ENCODE measurements around the gene BMP8B.
A peak's percentile ranks its signal among the peaks of the same experiment; 100 is the strongest.
"Not testable (repeated sequence)": the region's sequence is repeated elsewhere in the genome, so short reads cannot be mapped to it uniquely, and the experiment has no call there.

The BMP8B gene, protein sequence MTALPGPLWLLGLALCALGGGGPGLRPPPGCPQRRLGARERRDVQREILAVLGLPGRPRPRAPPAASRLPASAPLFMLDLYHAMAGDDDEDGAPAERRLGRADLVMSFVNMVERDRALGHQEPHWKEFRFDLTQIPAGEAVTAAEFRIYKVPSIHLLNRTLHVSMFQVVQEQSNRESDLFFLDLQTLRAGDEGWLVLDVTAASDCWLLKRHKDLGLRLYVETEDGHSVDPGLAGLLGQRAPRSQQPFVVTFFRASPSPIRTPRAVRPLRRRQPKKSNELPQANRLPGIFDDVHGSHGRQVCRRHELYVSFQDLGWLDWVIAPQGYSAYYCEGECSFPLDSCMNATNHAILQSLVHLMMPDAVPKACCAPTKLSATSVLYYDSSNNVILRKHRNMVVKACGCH

GRCh38 chr1:39788758-39789570 is at the start of gene BMP8B:
BMP8B (minus strand) TSS chr1:39788865; CDS start chr1:39788485, 380 bp downstream.
- peak in 1 of 2 donors; percentile 24 for DNase-seq (ENCODE audit: extremely low read depth in 1 of 2, low read depth in 1 of 2)

DNA sequence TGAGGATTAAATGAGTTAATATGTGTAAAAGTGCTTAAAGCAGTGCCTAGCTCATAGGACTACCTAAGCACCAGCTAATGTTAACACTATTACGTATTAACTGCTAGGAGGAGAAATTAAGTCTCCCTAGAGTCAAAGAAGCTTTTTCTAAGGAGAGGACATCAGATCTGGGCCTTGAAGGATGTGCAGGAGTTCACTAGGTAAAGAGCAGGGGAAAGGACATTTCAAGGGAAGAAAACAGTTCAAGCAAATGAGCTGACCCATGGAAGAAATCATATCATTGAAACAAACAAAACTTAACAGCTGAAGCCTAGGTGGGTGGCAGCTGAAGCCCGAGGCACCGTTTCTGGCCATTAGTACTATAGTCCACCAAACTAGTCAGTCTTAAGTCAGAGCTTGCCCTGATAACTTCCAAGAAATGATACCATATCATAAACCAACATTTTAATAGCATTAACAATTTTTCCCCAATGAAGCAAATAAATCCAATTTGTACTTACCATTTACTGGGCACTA is 48.0 kb upstream of the BMP8B start:
- DNase-seq (ENCODE audit: extremely low read depth in 1 of 2, low read depth in 1 of 2): no peak

DNA sequence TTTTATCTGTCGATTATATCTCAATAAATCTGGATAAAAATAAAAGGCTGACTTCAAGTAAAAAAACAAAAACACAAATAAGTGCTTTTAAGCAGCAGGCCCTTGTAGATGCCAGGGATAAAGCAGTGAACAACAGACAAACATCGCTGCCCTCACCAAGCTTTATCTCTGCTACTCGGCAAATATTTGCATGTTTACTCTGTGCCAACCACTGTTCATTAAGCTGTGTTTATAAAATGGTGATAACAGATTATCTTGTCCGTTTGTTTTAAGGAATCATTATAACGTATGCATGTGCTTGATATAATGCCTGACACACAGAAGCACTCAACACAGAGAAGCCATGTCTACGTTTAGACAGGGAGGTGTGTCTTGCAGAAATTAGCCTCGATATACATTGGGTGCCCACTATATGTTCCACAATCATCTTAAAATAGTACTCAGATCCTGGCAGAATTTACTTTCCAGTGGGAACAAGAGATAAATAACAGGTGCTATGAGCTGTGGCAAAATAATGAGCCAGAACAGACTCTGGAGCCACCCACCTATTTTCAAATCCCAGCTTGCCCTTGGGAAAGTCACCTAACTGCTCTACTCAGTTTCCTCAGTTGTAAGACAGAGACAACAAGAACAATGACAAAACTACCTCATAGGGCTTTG is 47.4 kb upstream of the BMP8B start:
- DNase-seq (ENCODE audit: extremely low read depth in 1 of 2, low read depth in 1 of 2): no peak

GRCh38 chr1:39835110-39835509 is 46.4 kb upstream of the BMP8B start:
- no peak for DNase-seq (ENCODE audit: extremely low read depth in 1 of 2, low read depth in 1 of 2)

- DNase-seq (ENCODE audit: extremely low read depth in 1 of 2, low read depth in 1 of 2): no peak
These were observed 45.1 kb upstream of the BMP8B start for GRCh38 chr1:39833621-39834385.

GRCh38 chr1:39833121-39833520 is 44.5 kb upstream of the BMP8B start:
- DNase-seq (ENCODE audit: extremely low read depth in 1 of 2, low read depth in 1 of 2): no peak

DNA sequence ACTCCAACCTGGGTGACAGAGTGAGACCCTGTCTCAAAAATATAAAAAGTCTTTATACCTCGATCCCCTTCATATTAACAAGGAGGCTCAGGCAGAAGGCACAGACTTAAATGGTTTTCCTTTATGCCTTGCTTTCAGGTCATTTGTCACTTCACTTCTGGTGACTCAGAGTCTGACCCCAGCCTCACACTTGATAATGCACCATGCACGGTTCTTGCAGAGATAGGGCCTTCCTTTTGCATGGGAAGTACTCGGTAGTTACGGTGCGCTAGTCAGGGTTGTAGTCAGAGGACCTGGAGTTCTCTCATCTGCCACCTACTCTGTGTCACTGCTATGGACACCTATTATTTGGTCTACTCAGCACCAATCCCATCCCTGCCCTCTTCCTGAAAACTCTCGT is 43.6 kb upstream of the BMP8B start:
- no peak for DNase-seq (ENCODE audit: extremely low read depth in 1 of 2, low read depth in 1 of 2)

DNA sequence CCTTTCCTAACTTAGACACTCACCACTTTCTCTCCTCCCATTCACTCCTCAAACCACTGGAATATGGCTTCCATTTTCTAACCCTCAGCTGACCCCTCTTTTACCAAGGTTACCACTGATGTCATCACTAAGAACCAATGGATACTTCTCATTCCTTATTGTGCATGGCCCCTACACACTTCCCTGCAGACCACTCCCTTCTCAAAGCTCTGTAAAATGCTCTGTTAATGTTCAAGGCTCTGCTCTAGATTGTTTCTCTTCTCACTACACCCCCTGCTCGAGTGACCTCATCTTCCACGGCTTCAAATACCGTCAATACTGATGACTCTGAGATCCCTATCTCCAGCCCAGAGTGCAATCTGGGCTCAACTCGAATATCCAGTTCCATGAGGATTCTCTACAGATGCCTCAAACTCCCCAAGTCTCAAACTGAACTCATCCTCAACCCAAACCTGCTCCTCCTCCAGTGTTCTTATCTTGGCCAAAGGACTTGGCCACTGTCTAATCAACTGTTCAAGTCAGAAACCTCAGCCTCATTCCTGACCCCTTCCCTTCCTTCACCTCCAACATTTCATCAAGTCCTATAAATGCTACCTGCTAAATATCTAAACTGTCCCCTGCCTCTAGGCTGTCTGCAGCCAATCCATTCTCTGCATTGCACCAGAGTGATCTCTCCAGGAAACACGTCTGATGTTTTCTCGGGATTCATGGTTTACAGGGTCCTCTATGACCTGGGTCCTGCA is 41.3 kb upstream of the BMP8B start:
- DNase-seq (ENCODE audit: extremely low read depth in 1 of 2, low read depth in 1 of 2): no peak

DNA sequence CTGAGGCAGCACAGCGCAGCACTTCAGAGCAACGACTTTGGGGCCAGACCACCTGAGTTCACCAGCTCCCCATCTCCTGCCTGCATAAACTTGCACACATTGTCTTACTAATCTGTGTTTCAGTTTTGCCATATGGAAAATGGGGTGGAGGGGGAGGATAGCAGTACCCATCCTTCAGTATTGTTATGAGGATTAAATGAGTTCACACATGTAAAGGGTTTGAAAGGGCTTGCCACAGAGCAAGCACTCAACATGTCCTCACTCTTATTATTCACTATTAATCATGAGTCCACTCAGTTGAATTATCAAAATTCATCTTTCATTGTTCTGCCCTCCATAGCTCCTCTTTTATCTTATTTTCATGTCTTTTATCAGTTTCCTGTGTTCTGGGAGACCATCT is 40.1 kb upstream of the BMP8B start:
- DNase-seq (ENCODE audit: extremely low read depth in 1 of 2, low read depth in 1 of 2): no peak

DNA sequence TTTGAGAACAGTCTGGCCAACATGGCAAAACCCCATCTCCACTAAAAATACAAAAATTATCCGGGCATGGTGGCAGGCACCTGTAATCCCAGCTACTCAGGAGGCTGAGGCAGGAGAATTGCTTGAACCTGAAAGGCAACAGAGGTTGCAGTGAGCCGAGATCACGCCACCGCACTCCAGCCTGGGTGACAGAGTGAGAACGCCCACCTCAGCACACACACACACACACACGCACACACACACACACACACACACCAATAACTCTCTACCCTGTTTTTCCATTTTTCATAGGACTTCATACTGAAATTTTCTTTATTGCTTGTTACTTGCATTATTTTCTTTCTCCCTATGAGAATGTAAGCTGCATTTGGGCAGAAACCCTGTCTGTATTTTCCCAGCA is 39.6 kb upstream of the BMP8B start:
- not testable (repeated sequence) for DNase-seq (ENCODE audit: extremely low read depth in 1 of 2, low read depth in 1 of 2)

GRCh38 chr1:39827201-39827600 is 38.5 kb upstream of the BMP8B start:
- DNase-seq (ENCODE audit: extremely low read depth in 1 of 2, low read depth in 1 of 2): no peak

DNA sequence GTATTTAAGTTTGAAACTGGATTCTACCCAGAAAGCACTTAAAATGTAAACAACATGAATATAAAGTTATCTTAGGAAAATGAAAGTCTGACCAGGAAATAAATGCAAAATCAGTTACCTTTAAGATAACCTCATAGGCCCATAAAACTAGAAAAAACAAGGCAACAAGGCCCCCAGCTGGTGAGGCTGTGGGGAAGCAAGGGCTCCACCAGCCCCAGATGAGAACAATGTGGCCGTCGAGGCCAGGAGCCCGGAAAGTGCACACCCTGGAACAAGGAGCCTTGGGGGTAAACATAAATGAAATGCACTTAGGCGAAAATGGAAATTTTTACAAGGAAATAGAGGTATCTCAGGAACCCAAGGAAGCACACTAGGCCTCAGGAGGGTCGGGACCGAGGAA is 37.9 kb upstream of the BMP8B start:
- DNase-seq (ENCODE audit: extremely low read depth in 1 of 2, low read depth in 1 of 2): no peak

GRCh38 chr1:39825432-39825941 is 36.8 kb upstream of the BMP8B start:
- DNase-seq (ENCODE audit: extremely low read depth in 1 of 2, low read depth in 1 of 2): no peak

DNA sequence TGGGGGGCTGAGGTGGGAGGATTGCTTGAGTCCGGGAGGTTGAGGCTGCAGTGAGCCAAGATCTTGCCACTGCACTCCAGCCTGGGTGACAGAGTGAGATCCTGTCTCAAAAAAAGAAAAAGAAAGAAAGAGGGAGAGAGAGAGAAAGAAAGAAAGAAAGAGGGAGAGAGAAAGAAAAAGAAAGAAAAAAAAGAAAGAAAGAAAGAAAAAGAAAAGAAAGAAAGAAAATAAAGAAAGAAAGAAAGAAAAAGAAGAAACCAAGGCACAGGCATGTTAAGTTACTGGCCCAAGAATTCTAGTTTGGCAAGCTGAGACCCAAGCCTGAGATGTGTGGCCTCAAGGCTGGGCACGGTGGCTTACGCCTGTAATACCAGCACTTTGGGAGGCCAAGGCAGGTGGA is 34.8 kb upstream of the BMP8B start:
- DNase-seq (ENCODE audit: extremely low read depth in 1 of 2, low read depth in 1 of 2): not testable (repeated sequence)

GRCh38 chr1:39822146-39822545 is 33.5 kb upstream of the BMP8B start:
- DNase-seq (ENCODE audit: extremely low read depth in 1 of 2, low read depth in 1 of 2): no peak

- no peak for DNase-seq (ENCODE audit: extremely low read depth in 1 of 2, low read depth in 1 of 2)
These were observed 30.6 kb upstream of the BMP8B start for GRCh38 chr1:39819091-39819812.

GRCh38 chr1:39818482-39818881 is 29.8 kb upstream of the BMP8B start:
- no peak for DNase-seq (ENCODE audit: extremely low read depth in 1 of 2, low read depth in 1 of 2)

- DNase-seq (ENCODE audit: extremely low read depth in 1 of 2, low read depth in 1 of 2): peak; percentile 12 to 19
These were observed 28.6 kb upstream of the BMP8B start for GRCh38 chr1:39817091-39817932.
